NOMO-1 treated with DMSO at 0.1 percent for 48 hours (cell line): ENCODE results near the gene TTLL1.

Source experiments
- DNase-seq: peaks from one replicate; lab custom pipeline; 2025; ENCODE audit not compliant: unreplicated experiment; lab: John Stamatoyannopoulos, UW

The TTLL1 gene

DNA sequence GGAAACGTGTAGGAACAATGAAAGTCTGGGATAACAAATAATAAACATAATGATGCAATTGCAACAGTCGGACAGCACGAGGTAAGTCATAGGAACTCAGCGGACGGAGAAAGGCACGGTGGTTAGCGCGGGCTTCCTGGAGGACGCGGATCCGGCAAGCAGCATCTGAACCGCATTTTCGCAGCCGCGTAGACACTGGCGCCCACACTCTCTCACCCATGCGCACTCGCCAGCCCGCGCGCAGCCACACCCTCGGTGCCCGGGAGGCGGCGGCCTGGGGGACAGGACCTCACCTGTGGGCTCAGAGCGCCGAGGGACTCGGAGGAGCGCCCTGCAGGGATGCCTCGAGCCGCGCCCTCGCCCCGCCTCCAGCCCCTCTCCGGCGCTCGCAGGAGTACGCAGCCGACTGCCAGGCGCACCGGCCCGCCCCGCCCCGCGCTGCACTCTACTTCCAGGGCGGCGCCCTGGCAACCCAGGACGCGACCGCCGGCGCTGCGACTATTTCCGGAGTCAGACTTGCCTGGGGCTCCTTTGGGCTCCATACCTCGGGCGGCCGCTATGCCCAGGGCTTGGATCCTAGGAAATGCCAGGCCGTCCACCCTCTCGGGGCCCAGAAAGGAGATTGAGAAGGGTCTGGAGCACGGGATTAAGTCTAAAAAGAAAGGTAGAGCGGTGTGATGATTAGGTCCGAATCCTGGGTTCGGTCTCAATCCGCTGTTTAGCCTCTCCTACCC, at the start of gene TTLL1:
Gene TTLL1, minus strand, starts transcription at position 408 of the 734 bp plus-strand sequence. CDS start 13,805 bp downstream, outside the sequence.
- peak; percentile 90 for DNase-seq

DNA sequence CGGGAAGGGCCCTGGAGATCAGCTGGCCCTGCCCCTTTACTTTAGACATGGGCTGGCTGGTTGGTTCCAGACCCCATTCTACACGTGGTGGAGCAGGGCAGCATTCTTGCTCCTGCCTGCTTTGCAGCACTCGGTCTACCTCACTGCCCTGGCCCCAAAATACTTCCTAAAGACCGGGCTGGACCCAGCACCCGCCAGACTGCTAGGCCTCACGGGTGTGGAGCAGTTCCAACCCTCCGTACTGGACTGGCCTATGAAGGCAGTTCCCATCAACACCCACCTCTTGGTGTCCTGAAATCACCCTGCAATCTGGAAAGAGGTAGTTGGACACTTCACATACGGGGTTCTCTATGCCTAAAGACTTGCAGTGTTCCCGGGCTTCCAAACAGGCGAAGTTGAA, 47.6 kb upstream of the TTLL1 start:
- DNase-seq = no peak

DNA sequence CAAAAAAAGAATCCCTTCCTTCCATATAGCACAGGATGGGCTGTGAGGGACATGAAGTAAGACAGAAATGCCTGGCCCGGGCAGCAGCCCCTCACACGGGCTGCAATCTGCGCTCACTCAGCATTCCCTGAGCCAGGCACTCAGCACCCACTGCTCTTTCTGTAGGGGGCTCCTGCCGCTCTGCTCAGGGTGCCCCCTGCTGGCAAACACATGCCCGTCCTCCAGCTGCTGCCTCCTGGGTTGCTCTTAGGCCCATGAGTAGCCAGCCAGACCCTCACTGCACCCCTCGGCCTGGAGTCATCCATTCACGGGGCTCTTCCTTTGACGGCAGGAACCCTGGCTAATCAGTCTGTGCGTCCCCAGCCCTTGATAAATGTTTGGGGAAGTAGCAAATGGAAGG, 47.1 kb upstream of the TTLL1 start:
- peak; percentile 38 for DNase-seq

DNA sequence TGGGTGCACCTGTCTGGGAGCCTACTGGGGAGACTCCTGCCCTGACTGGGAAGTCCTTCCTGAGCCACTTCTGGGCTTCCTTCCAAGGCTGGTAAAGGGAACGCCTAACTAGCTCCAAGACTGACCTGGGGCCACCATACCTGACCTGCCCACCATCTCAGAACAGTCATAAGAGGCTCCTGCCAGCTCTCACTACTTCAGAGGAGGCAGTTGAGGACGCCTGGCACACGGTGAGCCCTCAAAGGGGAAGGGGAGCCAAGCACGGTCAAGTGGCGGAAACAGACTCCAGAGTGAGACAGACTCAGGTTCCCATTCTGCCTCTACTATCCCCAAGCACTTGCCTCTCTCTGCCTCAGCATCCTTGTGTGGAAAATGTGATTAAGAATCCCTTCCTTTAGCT, 46.4 kb upstream of the TTLL1 start:
- no peak for DNase-seq

DNA sequence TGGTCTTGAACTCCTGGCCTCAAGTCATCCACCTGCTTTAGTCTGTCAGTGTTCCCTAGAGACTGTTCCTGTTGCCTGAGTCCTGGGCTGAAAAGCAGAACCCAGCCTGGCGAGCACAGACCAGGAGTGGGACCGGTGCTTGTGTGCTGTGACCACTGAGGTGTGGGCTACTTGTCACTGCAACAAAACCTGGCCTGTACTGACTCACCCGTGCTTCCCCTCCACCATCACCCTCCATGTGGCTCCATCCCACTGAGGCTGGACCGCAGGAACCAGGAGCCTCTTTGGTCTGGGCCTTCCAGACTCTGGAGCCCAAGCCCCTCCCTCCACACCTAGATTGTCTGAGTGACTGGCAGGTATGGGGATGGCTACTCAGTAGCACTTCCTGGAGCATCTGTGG, 45.4 kb upstream of the TTLL1 start:
- no peak for DNase-seq

DNA sequence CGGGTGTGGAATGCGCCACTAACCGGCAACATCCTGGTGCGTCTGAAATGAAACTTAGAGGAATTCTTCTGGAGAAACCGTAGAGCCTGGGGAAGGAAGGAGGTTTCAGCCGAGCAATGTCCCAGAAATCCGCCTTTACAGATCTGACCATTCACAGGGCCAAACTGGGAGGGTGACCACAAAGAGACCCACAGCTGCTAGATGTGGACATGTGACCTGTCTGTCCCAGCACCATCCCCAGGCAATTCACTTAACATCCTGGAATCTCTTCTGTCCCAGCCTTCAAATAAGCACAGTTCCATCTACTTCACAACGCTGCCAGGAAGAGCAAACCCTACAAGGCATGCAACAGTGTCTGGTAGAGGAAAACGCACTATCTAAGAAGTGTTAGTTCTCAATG, 44.2 kb upstream of the TTLL1 start:
- DNase-seq = no peak

DNA sequence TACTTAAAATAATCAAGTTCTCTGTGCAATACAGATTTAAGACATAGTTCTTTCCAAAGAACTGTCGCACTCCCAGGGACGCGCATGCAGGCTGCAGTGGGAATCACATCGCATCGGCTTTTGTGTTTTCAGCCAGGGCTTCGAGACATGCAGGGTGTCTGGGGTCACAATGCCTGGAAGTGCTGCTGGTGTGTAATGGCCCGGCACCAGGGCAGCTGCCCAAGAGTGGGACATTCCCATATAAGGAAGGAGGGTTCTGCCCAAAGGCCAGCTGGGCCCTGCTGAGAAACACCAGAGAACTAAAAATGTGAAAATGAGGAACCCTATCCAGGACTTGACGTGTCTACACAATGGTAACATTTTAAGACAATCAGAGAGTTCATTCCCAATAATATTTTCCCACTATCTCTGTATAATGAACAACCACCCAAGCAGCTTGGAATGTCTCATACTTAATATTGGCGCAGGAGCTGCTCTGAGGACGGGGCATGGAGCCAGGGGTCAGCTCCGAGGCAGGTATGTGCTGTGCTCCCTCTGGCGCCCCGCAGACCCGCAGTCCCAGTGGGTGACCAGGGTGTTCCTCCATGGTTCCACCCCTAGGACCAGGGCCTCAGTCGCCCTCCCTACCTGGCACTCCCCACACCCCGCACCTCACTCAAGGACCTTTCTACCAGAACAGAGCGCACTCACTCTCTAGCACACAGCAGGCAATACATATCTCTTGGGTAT, 42.7 kb upstream of the TTLL1 start:
- no peak for DNase-seq

DNA sequence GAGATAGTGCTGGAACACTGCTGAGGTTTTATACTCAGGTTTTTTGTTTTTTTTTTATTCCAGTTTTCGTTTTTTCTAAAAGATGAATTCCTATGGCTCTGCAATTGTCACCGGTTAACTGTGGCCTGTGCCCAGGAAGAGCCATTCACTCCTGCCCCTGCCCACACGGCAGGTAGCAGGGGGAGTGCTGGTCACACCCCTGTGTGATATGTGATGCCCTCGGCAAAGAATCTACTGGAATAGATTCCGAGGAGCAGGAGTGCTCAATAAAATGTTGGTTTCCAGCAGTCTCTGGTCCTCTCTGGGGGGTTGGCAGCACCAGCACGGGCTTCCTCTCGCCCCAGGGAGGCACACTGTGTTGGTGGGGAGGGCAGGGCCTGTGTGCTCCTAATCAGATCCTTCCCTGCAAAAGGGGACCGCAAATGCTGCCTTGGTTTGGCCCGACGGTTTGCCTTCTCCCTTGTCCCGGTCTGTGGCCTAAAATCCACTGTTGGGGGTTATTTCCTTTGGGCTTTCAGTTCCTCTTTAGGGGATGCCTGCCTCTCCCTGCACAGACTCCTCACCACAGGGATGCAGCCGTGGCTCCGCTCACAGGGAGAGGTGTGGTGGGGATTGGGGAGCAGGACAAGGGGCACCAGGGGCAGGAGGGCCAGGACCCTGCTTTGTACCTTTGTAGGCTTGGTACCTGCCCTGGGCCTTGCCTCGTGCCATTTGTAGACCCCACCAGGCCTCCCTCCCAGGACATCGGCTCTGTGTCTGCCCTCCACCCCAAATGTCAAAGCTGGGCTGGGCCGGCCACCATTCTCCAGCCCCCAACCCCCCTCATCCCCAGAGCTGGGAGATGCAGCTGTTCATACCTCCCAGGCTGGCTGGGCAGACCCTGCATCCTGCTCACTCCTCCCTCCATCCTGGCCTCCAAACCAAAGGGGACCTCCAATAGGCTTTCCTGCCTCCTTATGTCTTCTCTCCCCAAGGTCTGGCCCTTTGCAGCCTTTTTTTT, 40.5 kb upstream of the TTLL1 start:
- DNase-seq = peak; percentile 53

DNA sequence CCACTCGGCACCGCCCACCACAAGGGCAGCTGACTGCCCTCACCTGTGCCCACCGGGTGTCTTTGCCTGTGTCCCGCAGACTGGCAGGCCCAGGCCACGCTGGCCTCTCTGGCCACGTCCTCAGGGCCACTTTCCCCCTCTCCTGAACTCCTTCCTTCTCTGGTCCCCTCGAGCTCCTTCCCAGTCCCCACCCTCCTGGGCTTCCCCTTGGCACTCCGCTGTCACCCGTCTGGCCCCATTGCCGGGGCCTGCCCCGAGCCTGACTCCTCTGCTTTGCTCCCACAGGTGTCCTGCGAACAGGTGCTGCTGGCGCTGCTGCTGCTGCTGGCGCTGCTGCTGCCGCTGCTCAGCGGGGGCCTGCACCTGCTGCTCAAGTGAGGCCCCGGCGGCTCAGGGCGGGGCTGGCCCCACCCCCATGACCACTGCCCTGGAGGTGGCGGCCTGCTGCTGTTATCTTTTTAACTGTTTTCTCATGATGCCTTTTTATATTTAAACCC, 39.8 kb upstream of the TTLL1 start:
- no peak for DNase-seq

DNA sequence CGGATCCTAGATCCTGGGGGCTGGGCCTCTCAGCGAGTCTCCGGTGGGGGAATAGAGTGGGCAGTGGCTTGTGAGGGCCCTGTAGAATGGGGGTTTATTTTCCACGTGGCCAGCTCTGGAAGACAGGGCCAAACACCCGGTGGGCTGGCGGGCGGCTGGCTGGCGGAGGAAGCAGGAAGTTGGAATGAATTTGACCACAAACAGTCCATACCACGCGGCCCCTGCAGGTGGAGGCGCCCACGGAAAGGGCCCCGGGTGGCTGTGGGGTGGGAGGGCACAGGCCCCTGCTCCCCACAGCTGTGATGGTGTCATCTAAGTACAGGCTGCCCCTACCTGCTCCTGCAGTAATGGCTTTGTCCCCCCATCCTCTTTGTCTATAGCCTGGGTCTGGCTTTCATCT, 38.9 kb upstream of the TTLL1 start:
- peak; percentile 20 for DNase-seq

DNA sequence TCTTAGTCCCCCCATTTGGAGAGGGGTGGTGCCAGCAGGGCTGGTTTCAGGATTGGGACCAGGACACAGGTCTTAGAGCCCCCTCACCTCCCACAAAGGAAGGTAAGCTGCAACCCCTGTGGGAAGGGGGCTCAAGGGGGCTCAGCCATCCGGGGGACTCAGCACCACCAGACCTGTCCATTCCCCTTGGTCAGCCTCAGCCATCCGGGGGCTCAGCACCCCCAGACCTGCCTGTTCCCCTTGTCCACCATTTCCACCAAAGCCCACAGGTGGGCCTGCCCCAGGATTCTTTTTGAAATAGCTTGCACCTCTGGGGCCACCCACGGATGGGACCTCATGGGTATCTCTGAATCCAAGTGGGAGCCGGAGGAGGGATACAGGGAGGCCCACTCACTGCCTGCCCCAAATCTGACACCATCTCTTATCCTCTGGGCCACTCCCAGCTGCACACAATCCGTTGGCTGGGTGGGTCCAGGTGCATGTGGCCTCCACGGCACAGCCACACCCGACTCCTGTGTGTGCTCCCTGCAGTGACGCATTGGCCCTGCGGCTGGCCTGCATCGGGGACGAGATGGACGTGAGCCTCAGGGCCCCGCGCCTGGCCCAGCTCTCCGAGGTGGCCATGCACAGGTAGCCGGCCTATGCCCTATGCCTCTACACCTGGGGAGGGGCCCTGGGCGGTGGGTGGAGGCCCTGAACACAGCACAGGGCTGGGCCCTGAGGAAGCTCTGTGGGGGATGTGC, 38.1 kb upstream of the TTLL1 start:
- DNase-seq = no peak

DNA sequence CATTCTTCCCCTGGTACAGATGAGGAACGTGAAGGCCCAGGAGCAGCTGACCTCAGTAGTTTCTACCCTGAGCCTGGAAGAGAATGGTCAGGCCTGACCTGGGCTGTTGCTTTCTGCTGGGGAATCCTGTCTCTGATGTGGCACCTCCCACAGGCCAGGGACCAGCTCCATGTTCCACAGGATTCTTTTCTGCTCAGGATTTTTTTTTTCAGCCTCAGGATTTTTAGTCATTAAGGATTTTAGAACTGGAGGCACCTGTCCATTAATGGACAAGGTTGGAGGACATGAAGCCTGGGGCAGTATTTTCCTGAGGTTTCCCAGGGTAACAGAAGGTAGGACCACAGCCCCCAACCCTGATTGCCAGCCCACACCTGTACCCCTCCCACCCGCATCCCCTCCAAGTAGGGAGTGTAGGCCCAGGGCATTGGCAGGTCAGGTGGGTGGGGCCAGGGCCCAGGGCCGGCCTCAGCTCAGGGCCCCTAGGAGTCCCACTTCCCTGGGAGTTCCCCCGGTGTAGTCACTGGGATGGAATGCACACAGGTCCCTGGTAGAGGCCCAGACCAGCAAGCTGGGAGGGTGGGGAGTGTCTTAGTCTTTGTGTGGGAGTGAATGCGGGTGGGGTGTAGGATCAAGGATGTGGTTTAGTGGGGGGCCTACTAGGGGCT, 37.4 kb upstream of the TTLL1 start:
- DNase-seq = no peak

DNA sequence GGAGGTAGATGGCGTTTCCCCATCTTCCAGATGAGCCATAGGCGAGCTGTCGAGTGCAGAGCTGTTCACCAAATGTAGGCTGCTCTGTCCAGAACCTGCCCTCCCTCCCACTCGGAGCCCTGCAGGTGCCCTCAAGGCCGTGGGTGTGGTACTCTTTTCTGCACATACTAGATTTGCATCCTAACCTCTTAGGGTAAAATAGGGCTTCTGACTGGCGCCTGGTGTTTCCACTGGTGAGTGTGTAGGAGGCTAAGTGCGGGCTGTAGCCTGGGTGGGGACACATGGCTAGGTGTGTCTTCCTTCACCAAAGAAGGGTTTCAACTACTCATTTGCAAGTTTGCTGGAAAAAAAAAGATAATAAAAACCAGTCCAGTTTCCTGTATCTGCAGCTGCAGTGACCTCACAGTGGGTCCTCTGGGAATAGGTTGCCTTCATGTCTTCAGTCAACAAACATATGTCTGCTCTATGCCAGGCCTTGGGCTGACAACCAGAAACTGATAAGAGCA, 29.8 kb upstream of the TTLL1 start:
- DNase-seq = no peak

DNA sequence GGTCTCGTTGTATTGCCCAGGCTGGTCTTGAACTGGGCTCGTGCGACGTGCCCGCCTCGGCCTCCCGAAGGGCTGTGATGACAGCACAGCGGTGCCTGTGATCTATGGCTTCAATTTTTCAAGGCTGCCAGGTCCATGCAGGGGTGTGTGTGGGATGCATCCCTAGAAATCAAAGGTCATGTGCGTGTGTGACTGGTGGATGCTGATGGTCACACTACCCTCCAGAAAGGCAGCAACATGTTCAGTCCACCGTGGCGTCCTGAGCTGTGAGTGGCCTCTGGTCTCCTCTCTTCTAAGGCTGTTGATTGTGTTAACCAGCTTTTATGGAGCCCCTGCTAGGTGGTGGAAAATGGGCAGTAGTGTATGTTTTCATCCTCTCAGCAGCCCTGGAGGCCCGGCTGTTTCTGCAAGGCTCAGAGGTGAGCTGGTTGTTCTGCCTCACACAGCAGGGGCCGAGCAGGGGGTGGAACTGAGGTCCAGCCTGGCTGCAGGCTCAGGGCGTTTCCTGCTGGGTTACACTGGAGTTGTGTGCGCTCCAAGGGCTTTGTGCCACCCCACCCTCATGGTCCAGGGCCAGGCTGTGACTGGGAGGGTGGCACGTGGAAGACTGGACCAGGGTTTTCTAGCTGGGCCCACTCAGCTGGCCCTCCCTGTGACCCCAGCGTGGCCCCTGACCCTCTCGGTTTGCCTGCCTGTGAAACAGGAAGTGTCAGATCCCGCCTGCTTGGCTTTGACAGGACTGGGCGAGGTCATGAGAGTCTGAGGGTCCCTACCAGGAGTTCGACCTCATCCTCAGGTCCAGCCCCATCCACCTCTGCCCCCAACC, 29.0 kb upstream of the TTLL1 start:
- DNase-seq = peak; percentile 8

DNA sequence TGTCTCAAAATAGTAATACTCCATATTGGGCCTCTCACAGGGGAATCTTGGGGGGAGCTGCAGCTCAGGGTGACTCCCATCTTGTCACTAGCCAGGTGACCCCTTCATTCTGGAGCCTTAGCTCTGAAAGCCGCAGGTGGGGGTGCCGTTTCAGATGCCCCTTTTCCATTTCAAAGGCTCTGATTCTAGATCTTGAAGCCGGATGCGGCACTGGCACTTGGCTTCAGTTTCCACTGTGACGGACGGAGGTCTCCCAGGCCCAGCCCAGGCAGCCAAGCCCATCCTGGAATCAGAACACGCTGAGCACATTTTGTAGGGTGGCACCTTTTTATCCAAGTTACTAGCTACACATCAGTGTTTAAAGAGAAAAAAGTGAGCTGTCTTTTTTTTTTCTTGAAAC, 27.7 kb upstream of the TTLL1 start:
- DNase-seq = no peak

DNA sequence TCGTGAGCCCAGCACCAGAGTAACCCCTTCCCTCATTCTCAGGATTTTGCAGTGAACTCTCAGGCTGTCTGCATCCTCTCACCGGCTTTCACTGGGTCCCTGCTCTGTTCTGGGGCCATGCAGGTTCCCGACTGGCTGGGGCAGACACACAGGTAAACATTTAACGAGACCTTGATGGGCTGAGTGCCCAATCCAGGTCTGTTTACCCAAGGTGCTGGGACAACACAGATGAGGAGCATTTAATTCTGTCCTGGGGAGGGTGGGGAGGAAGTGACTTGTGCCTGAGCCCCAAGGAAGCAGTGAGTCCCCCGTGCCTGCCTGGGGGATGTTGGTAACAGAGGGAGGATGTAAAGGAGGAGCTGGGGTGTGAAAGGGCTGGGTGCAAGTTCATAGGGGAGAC, 25.8 kb upstream of the TTLL1 start:
- DNase-seq = no peak

DNA sequence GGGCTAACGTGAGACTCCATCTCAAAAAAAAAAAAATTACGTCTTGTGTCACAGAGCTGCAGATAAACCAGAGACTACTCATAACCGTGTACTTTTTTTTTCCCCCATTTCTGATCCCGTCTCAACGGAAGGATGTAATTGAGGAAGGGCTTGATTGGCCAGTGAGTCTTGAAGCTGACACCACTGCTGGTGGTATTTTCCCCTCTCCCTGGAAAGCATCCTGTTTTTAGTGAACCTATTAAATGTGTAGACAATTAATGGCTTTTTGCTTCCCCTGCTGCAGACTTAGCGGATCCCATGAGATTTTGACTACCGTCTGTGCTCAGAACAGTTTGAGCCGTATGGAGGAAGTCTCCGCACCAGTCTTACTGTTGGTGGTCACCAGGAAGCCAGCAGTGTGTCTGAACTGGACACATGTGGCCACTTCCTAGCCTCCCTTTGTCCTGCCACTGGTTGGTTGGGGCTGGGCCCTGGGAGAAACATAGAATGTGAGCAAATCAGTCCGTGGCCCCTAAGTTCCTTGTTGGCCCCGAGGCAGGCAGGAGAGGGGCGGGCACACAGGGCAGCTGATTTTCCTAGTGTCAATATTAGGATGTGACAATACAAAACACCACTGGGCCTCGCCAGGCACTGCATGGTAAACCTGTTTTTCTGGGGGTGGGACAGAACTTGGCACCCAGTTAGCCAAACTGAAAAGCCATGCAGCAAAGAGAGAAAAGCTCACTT, 24.5 kb upstream of the TTLL1 start:
- no peak for DNase-seq

DNA sequence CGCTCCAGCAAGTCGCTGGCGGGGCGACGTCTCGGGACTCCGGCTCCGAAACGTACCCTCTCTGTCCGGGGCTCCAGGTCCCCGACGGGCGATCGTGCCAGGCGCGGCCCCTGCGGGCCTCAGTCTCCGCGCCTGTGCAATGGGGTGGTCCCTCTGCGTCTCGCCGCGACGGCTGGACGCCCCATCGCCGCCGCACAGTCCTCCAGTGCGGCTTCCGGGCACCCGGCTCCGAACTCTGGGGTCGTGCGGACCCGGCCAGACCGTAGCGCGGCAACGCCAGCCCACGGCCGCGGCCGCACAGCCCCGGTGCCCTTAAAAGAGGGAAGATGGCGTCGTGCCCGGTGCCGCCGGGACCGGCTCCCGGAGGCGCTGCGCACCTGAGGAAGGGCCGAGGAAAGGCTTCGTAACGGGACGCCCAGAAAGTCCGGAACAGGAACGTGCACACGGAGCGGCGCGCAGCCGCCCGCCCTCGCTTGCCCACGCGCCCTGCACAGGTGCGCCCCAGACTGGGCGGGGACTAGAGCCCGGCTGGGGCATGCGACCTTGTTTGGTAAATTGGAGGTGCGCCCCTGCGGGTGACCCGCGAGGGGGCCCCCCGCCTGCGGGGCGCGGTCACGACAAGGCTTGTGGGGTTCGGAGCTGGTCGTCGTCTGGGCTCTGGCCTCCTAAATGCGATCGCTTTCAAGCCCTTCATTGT, 21.9 kb upstream of the TTLL1 start:
- DNase-seq = peak; percentile 22
